GM18508 (cell line): Measurements from ENCODE around the gene PHACTR3.

Experiments
- ATAC-seq: cut with Tn5 transposase; IDR thresholded peaks from one replicate; pipeline ENCODE4 v1.9.1; 2021; ENCODE audit warnings: moderate number of reproducible peaks; ENCODE audit not compliant: insufficient read depth, unreplicated experiment

The PHACTR3 gene

DNA sequence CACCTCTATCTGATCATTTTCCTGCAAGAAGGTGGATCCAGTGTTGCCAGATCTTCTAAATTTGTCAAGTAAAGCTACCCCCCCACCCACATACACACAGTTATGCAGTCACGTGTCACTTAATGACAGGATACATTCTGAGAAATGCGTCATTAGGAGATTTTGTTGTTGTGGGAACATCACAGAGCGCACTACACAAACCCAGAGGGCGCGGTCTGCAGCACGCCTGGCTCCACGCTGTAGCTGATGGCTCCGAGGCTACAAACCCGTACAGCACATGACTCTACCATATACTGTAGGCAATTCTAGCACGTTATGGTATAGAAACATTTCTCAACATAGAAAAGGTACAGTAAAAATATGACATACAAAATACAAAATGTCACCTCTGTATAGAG lies 202.2 kb downstream of the PHACTR3 start:
- no peak for ATAC-seq

DNA sequence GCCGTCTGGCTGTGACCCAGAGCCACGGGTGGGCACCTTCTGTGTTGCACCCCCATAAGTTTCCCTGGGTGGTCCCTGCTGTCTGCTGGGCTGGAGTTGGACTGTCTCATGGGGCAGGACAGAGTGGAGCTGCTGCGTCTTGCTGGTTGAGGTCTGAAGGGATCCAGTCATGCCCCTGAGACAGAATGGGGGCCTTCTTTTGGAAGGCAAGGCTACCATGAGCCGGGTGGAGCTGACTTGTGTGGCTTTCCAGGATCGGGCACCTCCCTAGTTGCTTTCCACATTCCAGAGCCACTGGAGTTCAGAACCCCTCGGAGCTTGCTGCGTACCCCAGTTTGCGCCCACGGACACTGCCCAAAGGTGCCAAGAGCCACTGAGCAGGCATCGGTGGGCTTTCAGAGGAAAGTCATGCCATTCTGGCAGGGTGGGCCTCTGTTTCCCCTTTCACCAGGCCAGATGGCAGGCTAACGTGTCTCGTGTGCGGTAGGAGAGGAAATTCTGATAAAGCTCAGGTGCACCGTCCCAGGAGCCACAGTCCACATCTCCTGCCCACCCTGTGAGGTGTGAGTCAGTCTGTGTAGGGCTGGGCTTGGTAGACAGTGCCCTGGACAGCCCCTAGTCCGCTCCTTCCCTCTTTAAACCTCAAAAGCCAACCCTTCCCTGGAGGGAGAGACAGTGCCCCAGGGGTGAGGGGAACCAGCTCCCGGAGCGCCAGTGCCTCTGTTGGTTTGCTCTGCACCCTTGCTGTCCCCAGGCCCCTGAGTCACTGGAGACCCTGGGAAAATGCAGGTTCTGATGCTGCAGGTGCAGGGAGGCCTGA lies 203.8 kb downstream of the PHACTR3 start:
- no peak for ATAC-seq

DNA sequence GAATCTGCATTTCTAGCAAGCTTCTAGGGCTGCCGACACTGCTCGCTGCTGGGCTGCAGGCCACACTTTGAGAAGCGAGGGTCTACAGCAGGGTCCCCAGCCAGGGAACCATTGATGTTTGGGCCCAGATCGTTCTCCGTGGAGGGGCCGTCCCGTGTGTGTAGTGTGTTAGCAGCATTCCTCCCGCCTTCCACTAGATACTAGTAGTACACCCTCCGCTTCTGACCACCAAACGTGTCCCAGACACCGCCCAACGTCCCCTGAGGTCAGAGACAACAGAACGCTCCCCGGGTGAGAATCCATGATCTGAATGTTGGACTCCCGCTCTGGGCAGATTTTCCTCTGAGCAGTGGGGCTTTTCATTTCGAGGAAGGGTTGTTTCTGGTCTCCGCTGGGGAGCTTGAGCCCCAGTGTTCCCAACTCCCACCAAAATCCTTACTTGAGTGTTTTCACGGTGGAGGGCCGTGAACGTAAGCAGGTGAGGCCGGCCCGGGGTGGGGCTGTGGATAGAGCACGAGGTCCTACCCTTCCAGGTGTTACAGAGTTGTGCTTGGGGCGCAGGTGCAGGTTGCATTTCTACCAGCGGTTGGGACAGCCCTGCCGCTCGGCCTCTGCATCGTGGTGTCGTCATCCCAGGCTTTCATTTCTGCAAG lies 204.5 kb downstream of the PHACTR3 start:
- no peak for ATAC-seq

DNA sequence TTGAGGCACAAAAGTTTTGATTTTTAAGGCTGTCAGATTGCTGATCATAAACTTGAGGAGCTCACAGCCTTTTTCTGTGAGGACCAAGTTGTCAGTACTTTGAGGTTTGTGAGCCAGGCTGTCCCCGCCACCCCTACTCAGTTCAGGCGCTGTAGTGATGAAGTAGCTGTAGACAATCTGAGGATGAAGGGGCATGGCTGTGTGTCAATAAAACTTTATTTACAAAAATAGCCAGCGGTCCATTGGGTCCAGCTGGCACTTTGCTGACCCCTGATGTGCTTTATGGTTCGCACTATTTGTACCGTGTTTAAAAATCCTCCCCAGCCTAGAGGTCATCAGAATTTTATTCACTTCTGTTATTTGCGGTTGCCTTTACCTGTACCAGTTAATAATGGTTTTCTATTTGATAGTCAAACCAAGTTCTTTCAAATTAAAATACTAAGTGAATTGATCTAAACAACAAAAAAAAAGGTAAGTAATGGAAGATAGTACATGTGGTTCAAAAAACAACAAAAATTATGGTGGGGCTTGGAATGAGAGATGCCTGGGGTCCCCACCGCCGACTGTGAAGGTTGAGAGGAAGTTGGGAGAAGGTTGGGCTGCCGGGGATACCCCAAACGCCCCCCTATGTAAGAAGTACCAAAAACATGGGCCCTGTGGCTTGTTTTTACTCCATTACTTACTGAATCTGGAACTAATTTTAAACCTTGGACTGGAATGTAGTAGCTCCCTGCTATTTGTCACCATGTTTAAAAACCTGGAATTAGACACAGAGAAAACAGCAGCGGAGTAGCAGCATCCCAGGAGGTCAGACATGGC lies 205.5 kb downstream of the PHACTR3 start:
- ATAC-seq, result no peak

DNA sequence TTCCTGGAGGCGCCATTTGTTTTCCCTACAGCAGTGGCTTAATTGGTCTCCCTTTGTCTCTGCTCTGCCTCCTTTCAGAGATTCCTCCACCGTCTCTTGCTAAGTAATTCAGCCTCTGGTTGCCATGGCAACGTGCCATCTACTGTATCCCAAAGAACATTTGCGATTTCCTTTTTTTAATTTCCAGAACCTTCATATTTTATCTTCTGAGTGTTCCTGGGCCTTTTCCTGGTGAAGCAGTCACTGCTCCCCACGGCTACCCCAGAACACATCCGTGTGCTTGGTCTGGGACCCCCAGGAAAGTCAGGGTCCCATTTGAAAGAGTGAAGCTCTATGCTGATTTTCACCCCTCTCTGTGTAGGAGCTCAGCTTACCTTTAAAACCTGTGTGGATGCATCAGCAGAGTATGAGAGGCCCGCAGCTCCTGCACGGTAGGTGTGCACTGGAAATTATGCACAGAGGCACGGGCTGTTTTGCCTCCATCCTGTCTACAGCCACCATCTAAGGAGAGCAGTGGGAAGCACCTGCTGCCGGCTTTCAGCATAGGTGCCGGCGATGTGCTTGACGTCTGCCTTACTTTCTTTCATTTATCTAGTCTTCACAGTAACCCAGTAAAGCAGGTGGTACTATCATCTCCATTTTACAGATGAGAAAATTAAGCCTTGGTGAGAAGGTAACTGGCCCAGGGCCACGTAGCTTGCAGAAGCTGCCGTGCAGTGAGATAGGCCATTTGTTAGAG lies 206.3 kb downstream of the PHACTR3 start:
- no peak for ATAC-seq

DNA sequence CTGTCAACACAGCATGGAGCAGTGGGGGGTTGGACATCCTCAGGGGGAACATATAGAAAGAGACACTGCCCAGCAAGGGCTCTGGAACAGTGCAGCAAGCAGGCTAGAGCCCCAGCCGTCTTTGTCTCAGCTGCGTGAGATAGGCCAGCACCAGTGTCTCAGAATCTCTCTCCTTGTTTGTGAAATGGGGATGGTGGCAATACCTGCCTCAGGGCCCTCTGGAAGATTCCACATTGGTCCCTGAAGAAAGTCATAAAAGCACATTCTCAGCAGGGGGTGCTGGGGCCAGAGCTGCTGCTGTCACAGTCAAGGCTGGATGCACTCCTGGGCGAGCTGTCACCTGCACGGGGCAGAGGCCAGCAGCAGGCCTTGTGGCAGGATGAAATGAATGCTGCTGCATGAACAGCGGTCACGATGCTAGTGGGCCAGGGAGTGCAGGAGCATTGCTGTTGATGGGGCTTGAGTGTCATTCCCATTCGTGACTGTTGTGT lies 207.4 kb downstream of the PHACTR3 start:
- no peak for ATAC-seq

DNA sequence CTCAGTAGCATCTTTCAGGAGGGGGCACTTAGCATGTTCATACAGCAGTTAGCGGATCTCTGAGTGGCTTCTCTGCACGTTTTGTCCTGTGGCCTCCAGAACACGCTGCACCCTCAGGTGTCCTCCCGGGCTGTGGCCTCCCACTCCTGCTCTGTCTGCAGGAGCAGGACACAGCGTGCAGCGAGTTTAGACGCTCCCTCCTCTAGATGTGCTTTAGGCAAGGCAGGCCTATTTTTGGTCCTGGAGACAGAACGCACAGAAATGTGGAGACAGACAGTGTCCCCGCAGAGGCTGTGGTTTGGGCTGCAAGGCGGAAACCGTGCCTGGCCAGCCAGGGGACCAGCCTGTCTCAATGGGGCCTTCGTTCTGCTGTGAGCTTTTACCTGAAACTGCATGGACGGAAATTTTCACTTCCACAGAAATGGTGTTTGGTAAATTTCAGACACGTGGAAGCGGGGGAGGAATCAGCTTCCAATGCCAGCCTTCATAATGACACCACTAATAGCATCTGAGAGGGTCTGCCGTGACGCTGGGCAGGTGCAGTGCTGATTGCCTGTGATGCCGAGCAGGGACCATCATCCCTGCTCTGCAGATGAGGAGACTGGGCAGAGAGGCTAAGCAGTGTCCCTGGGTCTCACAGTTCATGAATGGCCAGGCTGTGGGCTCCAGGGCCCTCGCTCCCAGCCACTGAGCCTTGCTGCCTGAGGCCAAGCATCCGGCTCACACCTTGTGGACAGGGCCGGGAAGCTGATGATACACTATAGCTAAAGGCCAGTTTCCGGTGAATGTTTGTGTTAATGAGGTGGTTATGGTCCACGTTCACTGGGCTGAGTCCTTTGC lies 208.2 kb downstream of the PHACTR3 start:
- ATAC-seq, result no peak

DNA sequence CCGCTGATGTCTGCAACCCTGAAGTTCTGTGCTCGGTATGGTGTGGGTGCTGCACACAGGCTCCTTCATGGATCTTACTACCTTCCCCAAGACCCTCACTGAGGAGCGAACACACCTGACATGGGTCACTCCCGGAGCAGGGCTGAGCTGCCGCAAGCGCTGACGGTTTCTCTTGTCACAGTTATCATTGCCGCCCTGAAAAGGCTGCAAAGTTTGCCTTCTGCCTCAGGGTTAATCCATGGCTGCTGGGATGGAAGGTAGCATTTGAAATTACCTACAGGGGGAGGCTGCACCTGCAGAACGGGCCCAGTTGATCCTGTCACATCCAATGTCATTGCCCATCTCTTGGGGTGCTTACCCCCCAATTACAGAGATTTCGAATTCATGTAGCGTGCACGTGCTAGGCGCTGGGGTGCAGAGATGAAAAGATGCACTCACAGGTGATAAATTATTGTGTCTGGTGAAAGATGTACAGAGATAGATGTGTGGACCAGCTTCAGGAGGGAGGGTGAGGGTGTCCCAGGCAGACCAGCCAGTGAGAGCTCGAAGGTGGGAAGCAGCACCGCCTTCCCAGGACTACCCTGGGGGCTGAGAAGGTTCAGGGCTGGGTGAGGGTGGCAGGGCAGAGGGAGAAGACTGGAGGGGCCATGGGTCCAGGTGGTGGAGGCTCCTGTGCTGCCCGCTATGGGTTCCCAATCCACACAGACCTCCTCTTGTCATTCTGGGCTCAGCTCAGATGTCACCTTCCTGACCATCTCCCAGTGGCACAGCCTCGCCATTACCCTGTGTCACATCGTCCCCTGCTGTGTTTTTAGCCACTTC lies 209.0 kb downstream of the PHACTR3 start:
- no peak for ATAC-seq

DNA sequence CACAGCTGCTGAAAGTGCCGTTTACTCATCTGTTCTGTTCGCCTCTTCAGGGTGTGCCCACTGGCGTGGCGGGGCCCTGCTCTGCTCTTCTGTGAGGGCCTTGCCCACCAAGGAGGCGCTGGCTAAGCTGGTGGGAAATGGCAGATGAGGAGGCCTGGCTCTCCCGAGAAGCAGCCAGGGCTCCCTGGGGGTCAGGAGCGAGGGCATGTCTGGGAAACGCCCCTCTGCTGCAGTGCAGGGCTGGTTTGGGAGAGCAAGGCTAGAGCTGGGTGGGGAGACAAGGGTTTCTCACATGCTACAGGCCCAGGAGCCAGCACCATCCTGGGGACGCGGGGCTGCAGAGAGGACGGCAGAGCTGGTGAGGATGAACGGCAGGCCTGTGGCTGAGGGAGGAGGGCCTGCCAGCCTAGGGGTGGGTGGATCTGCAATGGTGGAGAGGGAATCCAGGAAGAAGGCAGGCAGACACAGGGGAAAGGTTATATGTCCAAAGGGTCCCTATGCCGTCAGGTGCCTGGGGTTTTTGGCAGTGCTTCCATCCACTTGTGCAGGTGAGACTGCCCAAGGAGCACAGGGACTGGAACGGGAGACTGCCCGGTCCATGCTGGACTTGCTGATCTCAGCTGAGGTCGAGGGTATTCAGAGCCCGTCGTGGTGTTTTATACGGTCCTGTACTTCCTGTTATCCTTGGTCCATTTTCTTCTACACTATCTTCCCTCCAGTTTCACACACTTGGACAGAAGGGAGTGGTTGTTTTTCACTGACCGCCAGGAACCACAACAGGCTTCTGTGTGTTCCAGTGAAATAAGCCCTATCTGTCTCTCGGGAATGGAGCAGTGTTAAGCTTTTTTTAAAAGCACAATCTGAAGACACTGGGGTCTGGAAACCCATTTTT lies 209.9 kb downstream of the PHACTR3 start:
- no peak for ATAC-seq

DNA sequence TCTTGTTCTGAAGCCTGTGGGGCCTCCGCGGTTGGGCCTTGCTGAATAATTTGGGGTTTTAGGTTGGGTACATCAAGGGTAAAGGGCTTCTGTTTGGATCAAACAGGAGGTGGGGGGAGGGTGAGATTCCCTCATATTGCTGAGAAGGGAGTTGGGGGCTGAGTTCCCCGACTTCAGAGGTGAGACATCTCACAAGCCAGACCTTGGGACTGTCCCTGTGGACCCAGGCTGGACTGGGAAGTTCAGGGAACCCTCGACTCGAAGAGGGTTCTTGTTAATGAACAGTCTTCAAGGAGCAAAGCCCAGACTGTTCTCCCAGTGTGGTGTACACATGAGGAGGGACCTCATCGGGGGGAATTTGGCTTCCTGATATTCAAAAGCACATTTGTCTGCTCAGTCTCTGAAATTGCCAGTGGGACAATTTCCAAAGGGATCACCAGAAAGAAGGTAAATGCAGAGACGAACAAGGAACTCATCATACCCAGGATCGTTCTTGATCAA lies 210.6 kb downstream of the PHACTR3 start:
- no peak for ATAC-seq

DNA sequence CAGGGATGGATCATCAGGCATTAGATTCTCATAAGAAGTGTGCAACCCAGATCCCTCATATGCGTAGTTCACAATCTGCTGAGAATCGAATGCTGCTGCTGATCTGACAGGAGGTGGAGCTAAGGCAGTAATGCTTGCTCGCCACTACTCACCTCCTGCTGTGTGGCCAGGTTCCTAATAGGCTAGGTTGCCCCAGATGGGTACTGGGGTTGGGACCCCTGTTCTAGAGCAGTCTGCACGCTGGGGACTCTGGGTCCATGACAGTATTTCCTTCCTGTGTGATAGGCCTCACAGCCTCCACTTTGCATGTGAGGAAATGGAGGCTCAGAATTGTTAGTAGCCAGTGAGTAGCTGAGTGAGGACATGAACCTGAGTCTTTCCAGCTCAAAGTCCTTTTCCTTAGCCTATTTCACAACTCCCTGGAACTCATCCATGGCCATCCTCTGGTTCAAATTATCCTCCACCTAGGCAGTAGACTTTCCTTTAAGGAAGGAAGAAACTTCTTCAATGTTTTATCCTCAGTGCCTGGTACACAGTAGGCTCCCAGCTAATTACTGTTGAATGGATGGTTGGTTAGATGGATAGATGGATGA lies 211.9 kb downstream of the PHACTR3 start:
- no peak for ATAC-seq

DNA sequence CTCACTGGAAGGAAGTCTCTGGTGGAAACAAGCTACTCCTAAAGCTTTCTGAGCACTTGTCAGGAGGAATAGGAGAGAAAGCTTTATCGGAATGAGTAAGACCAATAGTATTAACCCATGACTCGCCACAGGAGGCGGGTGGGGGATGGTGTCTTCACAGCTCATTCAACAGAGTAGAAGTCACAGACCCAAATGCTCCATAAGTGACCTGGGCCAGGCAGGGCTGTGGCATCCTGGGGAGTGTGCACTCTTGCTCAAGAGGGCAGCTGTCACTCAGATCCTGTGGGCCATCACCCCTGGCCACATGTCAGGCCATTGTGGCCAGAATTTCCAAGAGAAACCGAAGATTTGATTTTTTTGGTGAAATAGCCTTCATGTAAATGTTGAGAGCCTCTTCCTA lies 213.1 kb downstream of the PHACTR3 start:
- ATAC-seq, result no peak

DNA sequence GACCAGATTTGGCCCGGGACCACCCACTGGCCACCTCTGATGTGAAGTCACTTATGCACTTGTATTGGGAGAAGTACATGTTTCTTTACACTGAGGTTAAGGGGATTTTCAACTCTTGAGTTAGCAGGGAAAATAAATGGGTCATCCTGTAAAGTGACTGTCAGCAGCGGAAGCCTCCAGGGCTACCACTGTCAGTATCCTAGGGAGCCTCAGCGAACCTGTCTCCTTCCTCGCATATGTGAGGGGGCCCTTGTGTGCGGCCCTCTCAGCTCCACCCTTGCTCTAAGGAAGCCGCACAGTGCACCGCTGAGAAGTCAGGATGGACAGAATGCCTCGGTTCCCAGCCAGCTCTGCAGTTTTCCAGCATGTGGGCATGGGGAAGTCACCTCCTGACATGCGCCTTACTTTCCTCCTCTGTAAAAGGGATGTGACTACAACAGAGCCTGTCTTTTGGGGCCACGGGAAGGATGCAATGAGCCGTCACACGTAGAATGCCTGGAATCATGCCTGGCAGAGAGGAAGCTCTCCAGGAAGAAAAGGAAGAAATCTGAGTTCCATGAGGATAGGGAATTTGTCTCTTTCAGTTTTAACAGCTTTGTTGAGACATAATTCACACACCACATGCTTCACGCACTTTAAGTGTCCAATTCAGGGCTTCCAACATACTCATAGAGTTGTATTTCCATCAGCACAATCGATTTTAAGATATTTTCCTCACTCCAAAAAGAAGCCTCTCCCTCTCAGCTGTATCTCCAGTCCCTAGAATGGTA lies 213.7 kb downstream of the PHACTR3 start:
- no peak for ATAC-seq

DNA sequence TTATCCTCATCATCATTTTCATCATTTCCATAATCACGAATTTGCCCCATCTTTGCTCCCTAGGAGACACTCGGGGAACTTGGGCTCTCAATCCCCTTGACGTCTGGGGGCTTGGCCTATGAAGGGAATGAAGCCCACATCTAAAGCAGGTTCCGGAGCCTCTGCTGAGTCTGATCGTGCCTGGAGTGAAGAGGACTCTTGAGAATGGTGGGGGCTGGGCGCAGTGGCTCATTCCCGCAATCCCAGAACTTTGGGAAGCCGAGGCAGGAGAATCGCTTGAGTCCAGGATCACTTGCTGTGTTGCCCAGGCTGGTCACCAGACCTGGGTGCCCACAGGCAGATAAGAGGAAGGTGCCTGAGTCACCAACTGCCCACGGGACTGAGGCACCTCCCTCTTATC lies 214.6 kb downstream of the PHACTR3 start:
- no peak for ATAC-seq

DNA sequence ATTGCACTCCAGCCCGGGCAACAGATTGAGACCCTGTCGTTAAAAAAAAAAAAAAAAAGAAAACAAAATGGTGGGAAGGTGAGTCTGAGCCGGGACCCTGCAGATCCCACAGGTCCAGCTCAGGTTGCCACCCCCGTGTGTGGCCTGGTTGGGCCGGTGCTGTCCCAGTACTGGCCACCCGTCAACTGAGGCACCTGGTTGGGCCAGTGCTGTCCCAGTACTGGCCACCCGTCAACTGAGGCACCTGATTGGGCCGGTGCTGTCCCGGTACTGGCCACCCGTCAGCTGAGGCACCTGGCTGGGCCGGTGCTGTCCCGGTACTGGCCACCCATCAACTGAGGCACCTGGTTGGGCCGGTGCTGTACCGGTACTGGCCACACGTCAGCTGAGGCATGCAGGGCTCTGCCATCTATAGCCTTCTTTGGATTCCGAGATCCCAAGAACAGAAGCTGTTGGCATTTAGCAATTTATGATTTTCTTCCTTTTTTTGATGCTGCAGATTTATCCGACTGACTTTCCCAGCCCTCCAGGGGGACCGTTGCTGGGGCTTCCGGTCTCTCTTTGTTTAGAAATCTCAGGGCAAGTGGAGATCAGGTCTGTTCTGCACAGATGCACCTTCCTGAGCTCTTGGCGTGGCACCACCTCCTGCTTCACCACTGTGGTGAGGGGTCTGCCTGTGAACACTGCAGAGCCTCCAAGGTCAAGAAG lies 215.3 kb downstream of the PHACTR3 start:
- no peak for ATAC-seq
